C4-2B (cell line): ENCODE data around the gene RCHY1.
"Not testable (repeated sequence)": the region's sequence is repeated elsewhere in the genome, so short reads cannot be mapped to it uniquely, and the experiment has no call there.

Source experiments
- ZFX ChIP-seq: fragments of 450-650 bp; IDR thresholded peaks from 2 replicates; pipeline ENCODE4 v1.6.1; 2017
- TF ChIP-seq, protein P1 (sequence below): fragments of 450-650 bp; conservative IDR thresholded peaks from 2 replicates; pipeline ENCODE4 v1.5.1; 2017; ENCODE audit warnings: mild to moderate bottlenecking

- TF ChIP-seq, protein P1, sequence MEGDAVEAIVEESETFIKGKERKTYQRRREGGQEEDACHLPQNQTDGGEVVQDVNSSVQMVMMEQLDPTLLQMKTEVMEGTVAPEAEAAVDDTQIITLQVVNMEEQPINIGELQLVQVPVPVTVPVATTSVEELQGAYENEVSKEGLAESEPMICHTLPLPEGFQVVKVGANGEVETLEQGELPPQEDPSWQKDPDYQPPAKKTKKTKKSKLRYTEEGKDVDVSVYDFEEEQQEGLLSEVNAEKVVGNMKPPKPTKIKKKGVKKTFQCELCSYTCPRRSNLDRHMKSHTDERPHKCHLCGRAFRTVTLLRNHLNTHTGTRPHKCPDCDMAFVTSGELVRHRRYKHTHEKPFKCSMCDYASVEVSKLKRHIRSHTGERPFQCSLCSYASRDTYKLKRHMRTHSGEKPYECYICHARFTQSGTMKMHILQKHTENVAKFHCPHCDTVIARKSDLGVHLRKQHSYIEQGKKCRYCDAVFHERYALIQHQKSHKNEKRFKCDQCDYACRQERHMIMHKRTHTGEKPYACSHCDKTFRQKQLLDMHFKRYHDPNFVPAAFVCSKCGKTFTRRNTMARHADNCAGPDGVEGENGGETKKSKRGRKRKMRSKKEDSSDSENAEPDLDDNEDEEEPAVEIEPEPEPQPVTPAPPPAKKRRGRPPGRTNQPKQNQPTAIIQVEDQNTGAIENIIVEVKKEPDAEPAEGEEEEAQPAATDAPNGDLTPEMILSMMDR: not testable (repeated sequence)
- TF ChIP-seq ZFX: not testable (repeated sequence)
These were observed 23.1 kb upstream of the RCHY1 start for GRCh38 chr4:75537308-75537707.
